HCT116 (cell line): ENCODE measurements around the gene CEP112. TPM values are rescaled to one million over a fixed set of nuclear protein-coding genes. Genes with fewer than 3 reads are reported as not detected.

ENCODE experiments used
- ATAC-seq: fragments of 200-7000 bp; cut with Tn5 transposase; 2 replicates; pipeline ENCODE4 v1.9.1; 2020; ENCODE audit warnings: mild to moderate bottlenecking, moderate library complexity
- BruUV-seq: library from RNA; stranded (reverse); fragments of 400-500 nt; replicated peaks from 2 replicates; lab custom pipeline; 2021; lab: Mats Ljungman, UMichigan
- CTCF ChIA-PET: fragments of 300-600 bp; sonication (Branson Sonifier 250); formaldehyde crosslinking; loops from one replicate; lab custom pipeline; 2021; ENCODE audit warnings: antibody characterized with exemption; lab: Charles Lee
- POLR2A ChIA-PET: fragments of 300-600, 350-600 bp; sonication (Branson Sonifier 250); formaldehyde crosslinking; loops from one replicate; lab custom pipeline; 2021; ENCODE audit warnings: antibody characterized with exemption; lab: Charles Lee
- RAD21 ChIA-PET, 2 experiments: fragments of 300-600 bp; sonication (Branson Sonifier 250); formaldehyde crosslinking; loops; one replicate each; lab custom pipeline; 2023; ENCODE audit warnings: low total read pairs in 2 of 2; ENCODE audit not compliant: uncharacterized antibody in 2 of 2, unreplicated experiment in 2 of 2, low non-redundant PET in 1 of 2; lab: Charles Lee
- DNase-seq: peaks from one replicate; pipeline ENCODE4 v3.0.0-alpha.2; 2010; ENCODE audit warnings: low read depth, low spot score
- H2AFZ ChIP-seq: fragments of 200-600 bp; shearing (Covaris generic), sonication (generic); 2 replicates; pipeline ENCODE4 v1.6.1; 2017; ENCODE audit warnings: low read depth, mixed run types, mixed read lengths, antibody characterized with exemption, low read length; ENCODE audit not compliant: poor library complexity, severe bottlenecking
- H3K27ac ChIP-seq: 2 replicates; pipeline ENCODE4 v1.5.1; 2012; ENCODE audit warnings: low read depth, low read length
- H3K27me3 ChIP-seq: fragments of 200-600 bp; sonication (generic); 2 replicates; pipeline ENCODE4 v1.6.1; 2016; ENCODE audit warnings: mixed run types, low read length, mixed read lengths; ENCODE audit not compliant: insufficient read depth
- H3K36me3 ChIP-seq, 2 experiments: fragments of 200-500 bp in 1 of 2; fragments of 200-600 bp in 1 of 2; sonication (Bioruptor generic) in 1 of 2; sonication (generic) in 1 of 2; 2 replicates each; pipeline versions ENCODE4 v1.5.1 to v1.6.1; 2014 to 2016; ENCODE audit warnings: low read length in 2 of 2, inconsistent platforms in 1 of 2, mixed read lengths in 1 of 2, mixed run types in 1 of 2; ENCODE audit not compliant: insufficient read depth in 2 of 2, control insufficient read depth in 1 of 2
- H3K4me1 ChIP-seq, 2 experiments: fragments of 200-600 bp in 1 of 2; sonication (generic) in 1 of 2; 2 replicates each; pipeline versions ENCODE4 v1.5.1 to v1.6.1; 2012 to 2017; ENCODE audit warnings: low read length in 2 of 2, inconsistent platforms in 1 of 2, mild to moderate bottlenecking in 1 of 2, mixed read lengths in 1 of 2, mixed run types in 1 of 2, moderate library complexity in 1 of 2; ENCODE audit not compliant: insufficient read depth in 2 of 2, control insufficient read depth in 1 of 2
- H3K4me2 ChIP-seq: fragments of 200-600 bp; sonication (generic); 2 replicates; pipeline ENCODE4 v1.6.1; 2017; ENCODE audit warnings: mixed run types, low read length, mixed read lengths
- H3K4me3 ChIP-seq, 2 experiments: fragments of 200-600 bp in 1 of 2; sonication (generic) in 1 of 2; replicated peaks in 1 of 2; 2 replicates each; pipeline ENCODE4 v1.5.1; 2011 to 2016; ENCODE audit warnings: low read length in 2 of 2, control low read depth in 1 of 2, low read depth in 1 of 2, mild to moderate bottlenecking in 1 of 2, mixed read lengths in 1 of 2, mixed run types in 1 of 2
- H3K79me2 ChIP-seq: fragments of 200-600 bp; sonication (generic); 2 replicates; pipeline ENCODE4 v1.6.1; 2017; ENCODE audit warnings: mild to moderate bottlenecking, mixed run types, low read length, moderate library complexity, mixed read lengths; ENCODE audit not compliant: insufficient read depth
- H3K9ac ChIP-seq: fragments of 200-600 bp; sonication (generic); 2 replicates; pipeline ENCODE4 v1.6.1; 2016; ENCODE audit warnings: low read length, mixed read lengths
- H3K9me2 ChIP-seq: fragments of 200-600 bp; sonication (generic), shearing (Covaris generic); 2 replicates; pipeline ENCODE4 v1.6.1; 2017; ENCODE audit warnings: mixed run types, mild to moderate bottlenecking, moderate library complexity; ENCODE audit not compliant: insufficient read depth
- H3K9me3 ChIP-seq, 2 experiments: fragments of 200-500 bp in 1 of 2; fragments of 200-600 bp in 1 of 2; sonication (Bioruptor generic) in 1 of 2; sonication (generic) in 1 of 2; 2 replicates each; pipeline ENCODE4 v1.6.1; 2014 to 2017; ENCODE audit warnings: low read length in 2 of 2, mixed read lengths in 2 of 2, inconsistent platforms in 1 of 2, low read depth in 1 of 2, mild to moderate bottlenecking in 1 of 2, mixed run types in 1 of 2, moderate library complexity in 1 of 2; ENCODE audit not compliant: control insufficient read depth in 1 of 2, insufficient read depth in 1 of 2
- H4K20me1 ChIP-seq: fragments of 200-600 bp; sonication (generic), shearing (Covaris generic); 2 replicates; pipeline ENCODE4 v1.6.1; 2017; ENCODE audit warnings: mixed run types, mild to moderate bottlenecking, moderate library complexity; ENCODE audit not compliant: insufficient read depth
- CBX3 ChIP-seq: IDR thresholded peaks from 2 replicates; pipeline ENCODE4 v1.6.1; 2012; ENCODE audit warnings: low read depth
- ELF1 ChIP-seq: IDR thresholded peaks from 2 replicates; pipeline ENCODE4 v1.6.1; 2012; ENCODE audit warnings: low read depth, borderline replicate concordance
- EZH2 ChIP-seq: fragments of 200-600 bp; sonication (generic); IDR thresholded peaks from 2 replicates; pipeline ENCODE4 v1.6.1; 2017; ENCODE audit warnings: antibody characterized with exemption, mixed run types
- FOSL1 ChIP-seq: IDR thresholded peaks from 2 replicates; pipeline ENCODE4 v1.6.1; 2012; ENCODE audit warnings: low read depth
- JUND ChIP-seq: IDR thresholded peaks from 2 replicates; pipeline ENCODE4 v1.6.1; 2012
- RAD21 ChIP-seq: IDR thresholded peaks from 2 replicates; pipeline ENCODE4 v1.6.1; 2012; ENCODE audit warnings: low read depth, mild to moderate bottlenecking
- SRF ChIP-seq: IDR thresholded peaks from 2 replicates; pipeline ENCODE4 v1.6.1; 2012; ENCODE audit warnings: low read depth
- TCF7L2 ChIP-seq: IDR thresholded peaks from 2 replicates; pipeline ENCODE4 v1.7.0; 2011; ENCODE audit warnings: borderline replicate concordance, inconsistent platforms; ENCODE audit not compliant: insufficient read depth, insufficient read length; ENCODE audit errors: extremely low read depth
- YY1 ChIP-seq: IDR thresholded peaks from 2 replicates; pipeline ENCODE4 v1.6.1; 2011; ENCODE audit warnings: low read length, low read depth, moderate library complexity, mild to moderate bottlenecking; ENCODE audit not compliant: insufficient replicate concordance; ENCODE audit errors: extremely low read depth
- ZFX ChIP-seq: fragments of 450-650 bp; IDR thresholded peaks from 2 replicates; pipeline ENCODE4 v1.6.1; 2017
- ZNF274 ChIP-seq: fragments of 200-500 bp; sonication (Bioruptor generic); IDR thresholded peaks from 2 replicates; pipeline ENCODE4 v1.6.1; 2014; ENCODE audit warnings: mild to moderate bottlenecking, low read depth, low read length, inconsistent platforms
- intact Hi-C: fragments of 100-400 bp; cut with micrococcal nuclease; formaldehyde crosslinking; loops from 2 replicates; pipeline ENCODE4 v1.10.0; 2022
- total RNA-seq: library from RNA; stranded (reverse); gene quantifications from one replicate; pipeline ENCODE4 v1.2.1, GENCODE V29; 2021; ENCODE audit not compliant: unreplicated experiment
- TF ChIP-seq, protein P1 (sequence below): IDR thresholded peaks from 2 replicates; pipeline ENCODE4 v1.6.1; 2012
- TF ChIP-seq, protein P2 (sequence below): IDR thresholded peaks from 2 replicates; pipeline ENCODE4 v1.6.1; 2012; ENCODE audit warnings: low read depth
- TF ChIP-seq, protein P3 (sequence below), 3 experiments: fragments of 200-600 bp in 1 of 3; sonication (generic) in 1 of 3; IDR thresholded peaks in 2 of 3; conservative IDR thresholded peaks in 1 of 3; 2 replicates each; pipeline ENCODE4 v1.5.1; 2012 to 2017; ENCODE audit warnings: low read depth in 2 of 3, low read length in 2 of 3, antibody characterized with exemption in 1 of 3, borderline replicate concordance in 1 of 3, control low read depth in 1 of 3, mild to moderate bottlenecking in 1 of 3, mixed read lengths in 1 of 3, mixed run types in 1 of 3, moderate library complexity in 1 of 3; ENCODE audit not compliant: insufficient read depth in 1 of 3
- TF ChIP-seq, protein P4 (sequence below): IDR thresholded peaks from 2 replicates; pipeline ENCODE4 v1.6.1; 2012

Gene CEP112
- total RNA-seq, 1 experiment from 2014 or later: 10.9 TPM

DNA sequence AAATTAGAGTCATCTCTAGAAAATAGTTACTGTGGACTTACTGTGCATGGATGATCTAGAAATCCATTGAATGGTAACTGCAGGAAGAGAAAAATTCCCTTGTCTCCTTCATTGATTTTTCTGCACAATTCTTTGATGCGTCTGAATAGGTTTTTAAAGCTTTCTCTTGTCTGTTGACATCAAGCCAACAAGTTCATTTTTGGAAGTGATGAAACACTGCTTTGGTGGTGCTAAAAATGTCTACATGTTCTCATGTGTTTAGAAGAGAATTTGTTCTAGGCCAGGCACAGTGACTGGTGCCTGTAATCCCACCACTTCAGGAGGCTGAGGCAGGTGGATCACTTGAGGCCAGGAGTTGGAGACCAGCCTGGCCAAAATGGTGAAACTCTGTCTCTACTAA is 573.4 kb downstream of the CEP112 start:
- DNase-seq (no peak), ATAC-seq (no peak)
- no peak overlapping the region for H3K4me3 ChIP-seq
- H4K20me1 ChIP-seq: no peaks in the 10 kb centered on the region
- CTCF ChIA-PET: no interaction called here
- H3K9ac ChIP-seq: no peak overlapping the region
- no peak overlapping the region for H3K4me2 ChIP-seq
- H3K79me2 ChIP-seq: no peaks in the 10 kb centered on the region
- H3K9me2 ChIP-seq: no peaks in the 10 kb centered on the region
- H3K27ac ChIP-seq: no peak overlapping the region
- intact Hi-C loops: no loop called here
- no TSS peak for BruUV-seq
- no peaks in the 10 kb centered on the region for H3K36me3 ChIP-seq
- no peaks in the 10 kb centered on the region for H3K4me1 ChIP-seq
- POLR2A ChIA-PET: no interaction called here
- no peaks in the 10 kb centered on the region for H3K27me3 ChIP-seq
- H2AFZ ChIP-seq: no peak overlapping the region
- RAD21 ChIA-PET: no interaction called here
- TF ChIP-seq SRF (no peak), ZFX (no peak), TCF7L2 (no peak), CBX3 (no peak), ELF1 (no peak), JUND (no peak), RAD21 (no peak), ZNF274 (no peak), EZH2 (no peak), FOSL1 (no peak), YY1 (no peak)
- TF ChIP-seq, protein P1, sequence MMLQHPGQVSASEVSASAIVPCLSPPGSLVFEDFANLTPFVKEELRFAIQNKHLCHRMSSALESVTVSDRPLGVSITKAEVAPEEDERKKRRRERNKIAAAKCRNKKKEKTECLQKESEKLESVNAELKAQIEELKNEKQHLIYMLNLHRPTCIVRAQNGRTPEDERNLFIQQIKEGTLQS: no peak
- TF ChIP-seq, protein P2, sequence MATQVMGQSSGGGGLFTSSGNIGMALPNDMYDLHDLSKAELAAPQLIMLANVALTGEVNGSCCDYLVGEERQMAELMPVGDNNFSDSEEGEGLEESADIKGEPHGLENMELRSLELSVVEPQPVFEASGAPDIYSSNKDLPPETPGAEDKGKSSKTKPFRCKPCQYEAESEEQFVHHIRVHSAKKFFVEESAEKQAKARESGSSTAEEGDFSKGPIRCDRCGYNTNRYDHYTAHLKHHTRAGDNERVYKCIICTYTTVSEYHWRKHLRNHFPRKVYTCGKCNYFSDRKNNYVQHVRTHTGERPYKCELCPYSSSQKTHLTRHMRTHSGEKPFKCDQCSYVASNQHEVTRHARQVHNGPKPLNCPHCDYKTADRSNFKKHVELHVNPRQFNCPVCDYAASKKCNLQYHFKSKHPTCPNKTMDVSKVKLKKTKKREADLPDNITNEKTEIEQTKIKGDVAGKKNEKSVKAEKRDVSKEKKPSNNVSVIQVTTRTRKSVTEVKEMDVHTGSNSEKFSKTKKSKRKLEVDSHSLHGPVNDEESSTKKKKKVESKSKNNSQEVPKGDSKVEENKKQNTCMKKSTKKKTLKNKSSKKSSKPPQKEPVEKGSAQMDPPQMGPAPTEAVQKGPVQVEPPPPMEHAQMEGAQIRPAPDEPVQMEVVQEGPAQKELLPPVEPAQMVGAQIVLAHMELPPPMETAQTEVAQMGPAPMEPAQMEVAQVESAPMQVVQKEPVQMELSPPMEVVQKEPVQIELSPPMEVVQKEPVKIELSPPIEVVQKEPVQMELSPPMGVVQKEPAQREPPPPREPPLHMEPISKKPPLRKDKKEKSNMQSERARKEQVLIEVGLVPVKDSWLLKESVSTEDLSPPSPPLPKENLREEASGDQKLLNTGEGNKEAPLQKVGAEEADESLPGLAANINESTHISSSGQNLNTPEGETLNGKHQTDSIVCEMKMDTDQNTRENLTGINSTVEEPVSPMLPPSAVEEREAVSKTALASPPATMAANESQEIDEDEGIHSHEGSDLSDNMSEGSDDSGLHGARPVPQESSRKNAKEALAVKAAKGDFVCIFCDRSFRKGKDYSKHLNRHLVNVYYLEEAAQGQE: no peak
- TF ChIP-seq, protein P3, sequence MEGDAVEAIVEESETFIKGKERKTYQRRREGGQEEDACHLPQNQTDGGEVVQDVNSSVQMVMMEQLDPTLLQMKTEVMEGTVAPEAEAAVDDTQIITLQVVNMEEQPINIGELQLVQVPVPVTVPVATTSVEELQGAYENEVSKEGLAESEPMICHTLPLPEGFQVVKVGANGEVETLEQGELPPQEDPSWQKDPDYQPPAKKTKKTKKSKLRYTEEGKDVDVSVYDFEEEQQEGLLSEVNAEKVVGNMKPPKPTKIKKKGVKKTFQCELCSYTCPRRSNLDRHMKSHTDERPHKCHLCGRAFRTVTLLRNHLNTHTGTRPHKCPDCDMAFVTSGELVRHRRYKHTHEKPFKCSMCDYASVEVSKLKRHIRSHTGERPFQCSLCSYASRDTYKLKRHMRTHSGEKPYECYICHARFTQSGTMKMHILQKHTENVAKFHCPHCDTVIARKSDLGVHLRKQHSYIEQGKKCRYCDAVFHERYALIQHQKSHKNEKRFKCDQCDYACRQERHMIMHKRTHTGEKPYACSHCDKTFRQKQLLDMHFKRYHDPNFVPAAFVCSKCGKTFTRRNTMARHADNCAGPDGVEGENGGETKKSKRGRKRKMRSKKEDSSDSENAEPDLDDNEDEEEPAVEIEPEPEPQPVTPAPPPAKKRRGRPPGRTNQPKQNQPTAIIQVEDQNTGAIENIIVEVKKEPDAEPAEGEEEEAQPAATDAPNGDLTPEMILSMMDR (IDR thresholded peaks at IDR 0.05 in 2 of 3, conservative IDR thresholded peaks at IDR 0.05 in 1 of 3; ENCODE audit: borderline replicate concordance in 1 of 3, insufficient read depth in 1 of 3, low read depth in 2 of 3, low read length in 2 of 3): no peak
- TF ChIP-seq, protein P4, sequence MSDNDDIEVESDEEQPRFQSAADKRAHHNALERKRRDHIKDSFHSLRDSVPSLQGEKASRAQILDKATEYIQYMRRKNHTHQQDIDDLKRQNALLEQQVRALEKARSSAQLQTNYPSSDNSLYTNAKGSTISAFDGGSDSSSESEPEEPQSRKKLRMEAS: no peak
- no peaks in the 10 kb centered on the region for H3K9me3 ChIP-seq
